Endometrial microvascular endothelial cells (primary cell): ENCODE results near the gene IFI44L. TPM values are rescaled to one million over a fixed set of nuclear protein-coding genes. Genes with fewer than 3 reads are reported as not detected.

ENCODE experiments used
- in situ Hi-C: cut with HindIII; loops from 2 replicates; pipeline ENCODE4 v1.10.0; 2017; ENCODE audit warnings: low sequenced_read_pairs, low pct_unique_long_range_greater_than_20kb; ENCODE audit errors: inconsistent ontology term
- total RNA-seq: library from RNA; depleted of rRNA; stranded (reverse); fragments of >200 nt; gene quantifications from one replicate; pipeline ENCODE4 v1.2.3, GENCODE V29; 2015; ENCODE audit errors: inconsistent ontology term

The IFI44L gene
- total RNA-seq: 15.2 TPM

- in situ Hi-C loops: no loop called here
These were observed at the start of gene IFI44L for GRCh38 chr1:78619803-78620579. Gene IFI44L, plus strand, starts transcription at chr1:78620448. Its CDS starts 7,468 bp downstream, at chr1:78627916.

- in situ Hi-C loops: no loop called here
These were observed 49.7 kb upstream of the IFI44L start for GRCh38 chr1:78570539-78570938.

- in situ Hi-C loops: no loop called here
These were observed 42.8 kb upstream of the IFI44L start for GRCh38 chr1:78577257-78578100.

- in situ Hi-C loops: no loop called here
These were observed 33.7 kb upstream of the IFI44L start for GRCh38 chr1:78586572-78586971.

GRCh38 chr1:78587211-78587610 lies 33.0 kb upstream of the IFI44L start:
- in situ Hi-C loops: no loop called here

GRCh38 chr1:78591971-78592370 lies 28.3 kb upstream of the IFI44L start:
- in situ Hi-C loops: no loop called here

GRCh38 chr1:78599294-78599693 lies 21.0 kb upstream of the IFI44L start:
- in situ Hi-C loops: no loop called here

- in situ Hi-C loops: no loop called here
These were observed 19.2 kb upstream of the IFI44L start for GRCh38 chr1:78601068-78601467.

- in situ Hi-C loops: no loop called here
These were observed 17.0 kb upstream of the IFI44L start for GRCh38 chr1:78603206-78603605.

GRCh38 chr1:78604643-78605042 lies 15.6 kb upstream of the IFI44L start:
- in situ Hi-C loops: no loop called here

- in situ Hi-C loops: no loop called here
These were observed 14.0 kb upstream of the IFI44L start for GRCh38 chr1:78606274-78606673.

- in situ Hi-C loops: no loop called here
These were observed 12.8 kb upstream of the IFI44L start for GRCh38 chr1:78607334-78607927.

- in situ Hi-C loops: no loop called here
These were observed 12.3 kb upstream of the IFI44L start for GRCh38 chr1:78607944-78608343.

- in situ Hi-C loops: no loop called here
These were observed 2.6 kb upstream of the IFI44L start for GRCh38 chr1:78617615-78618026.

GRCh38 chr1:78619032-78619431 lies 1.2 kb upstream of the IFI44L start:
- in situ Hi-C loops: no loop called here

- in situ Hi-C loops: no loop called here
These were observed 824 bp upstream of the IFI44L start for GRCh38 chr1:78619446-78619802.

- in situ Hi-C loops: no loop called here
These were observed 418 bp downstream of the IFI44L start for GRCh38 chr1:78620666-78621065.

- in situ Hi-C loops: no loop called here
These were observed 2.3 kb downstream of the IFI44L start for GRCh38 chr1:78622548-78622947.

GRCh38 chr1:78624035-78624434 lies 3.8 kb downstream of the IFI44L start:
- in situ Hi-C loops: no loop called here

GRCh38 chr1:78627321-78627720 lies 7.1 kb downstream of the IFI44L start:
- in situ Hi-C loops: no loop called here
